ENCODE measurements around the gene XCL1.
A peak's percentile ranks its signal among the peaks of the same experiment; 100 is the strongest.
"Not testable (repeated sequence)": the region's sequence is repeated elsewhere in the genome, so short reads cannot be mapped to it uniquely, and the experiment has no call there.

Gene XCL1

GRCh38 chr1:168576245-168576688 is at the start of gene XCL1:
Gene XCL1 (plus strand): TSS chr1:168576605. CDS start chr1:168576638, 33 bp downstream.
- FAIRE-seq = not testable (repeated sequence)

GRCh38 chr1:168529518-168529917 is 46.9 kb upstream of the XCL1 start:
- FAIRE-seq = no peak
- no peak for TF ChIP-seq CTCF (IDR thresholded peaks at IDR 0.05; ENCODE audit: insufficient read depth, missing control alignments)
- DNase-seq (ENCODE audit: insufficient read length, low spot score) = no peak

More at GRCh38 chr1:168576245-168576688, at the start of gene XCL1:
- DNase-seq (ENCODE audit: insufficient read length, low spot score) = not testable (repeated sequence)

DNA sequence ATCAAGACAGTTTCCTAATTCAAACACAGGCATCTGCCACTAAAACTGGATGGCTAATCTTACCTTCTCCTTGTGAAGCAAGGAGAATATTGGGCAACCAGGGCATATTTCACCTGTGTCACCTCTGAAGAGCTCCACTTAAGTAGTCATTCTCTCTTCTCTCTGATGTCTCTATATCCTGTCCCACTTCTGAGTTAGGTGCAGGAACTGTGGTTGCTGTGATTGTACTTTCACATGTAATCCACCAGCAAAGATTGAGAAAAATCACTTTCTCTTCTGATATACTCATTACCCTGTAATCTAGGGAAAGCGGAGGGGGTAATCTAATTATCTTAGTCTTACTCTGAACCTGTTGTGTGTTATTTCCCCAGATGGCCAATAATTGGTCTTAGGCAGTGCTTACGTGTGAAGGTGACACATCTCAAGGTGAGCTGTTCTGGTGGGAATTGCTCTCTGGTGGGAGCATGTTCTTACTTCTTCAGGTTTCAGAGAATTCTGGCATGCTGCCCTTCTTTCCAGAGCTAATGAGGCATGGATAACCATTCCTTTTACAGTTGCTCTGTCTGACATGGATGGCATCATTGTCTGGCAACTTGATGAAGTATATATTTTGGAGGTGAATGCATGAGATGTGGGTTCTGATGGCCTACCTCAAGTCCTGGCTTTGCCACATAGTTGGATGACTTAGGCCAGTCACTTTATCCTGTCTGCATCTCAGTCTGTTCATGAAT is 44.6 kb upstream of the XCL1 start:
- FAIRE-seq (peak; percentile 44), DNase-seq (ENCODE audit: insufficient read length, low spot score) (no peak)
- TF ChIP-seq CTCF (IDR thresholded peaks at IDR 0.05; ENCODE audit: insufficient read depth, missing control alignments) = no peak

GRCh38 chr1:168535536-168535935 is 40.9 kb upstream of the XCL1 start:
- FAIRE-seq (peak; percentile 75), DNase-seq (ENCODE audit: insufficient read length, low spot score) (no peak)
- no peak for TF ChIP-seq CTCF (IDR thresholded peaks at IDR 0.05; ENCODE audit: insufficient read depth, missing control alignments)

DNA sequence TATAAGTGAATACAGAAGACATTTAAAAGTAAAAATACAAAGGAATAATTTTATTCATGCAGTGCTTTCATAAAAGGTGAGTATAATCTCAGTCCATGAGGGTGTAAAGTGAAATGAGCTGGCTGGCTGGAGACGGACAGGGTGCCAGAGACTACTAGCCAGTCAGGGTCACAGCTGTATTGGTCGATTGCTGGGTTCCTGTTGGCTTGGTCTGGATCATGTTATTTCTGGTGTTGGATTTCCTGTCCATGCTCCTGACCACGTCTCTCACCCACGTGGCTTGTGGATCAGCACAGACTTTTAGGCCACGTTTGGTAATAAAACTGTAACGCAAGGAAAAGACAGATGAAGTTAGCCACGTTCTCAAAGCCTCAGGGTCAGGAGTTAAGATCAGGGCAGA is 35.6 kb upstream of the XCL1 start:
- FAIRE-seq; DNase-seq (ENCODE audit: insufficient read length, low spot score): not testable (repeated sequence)

DNA sequence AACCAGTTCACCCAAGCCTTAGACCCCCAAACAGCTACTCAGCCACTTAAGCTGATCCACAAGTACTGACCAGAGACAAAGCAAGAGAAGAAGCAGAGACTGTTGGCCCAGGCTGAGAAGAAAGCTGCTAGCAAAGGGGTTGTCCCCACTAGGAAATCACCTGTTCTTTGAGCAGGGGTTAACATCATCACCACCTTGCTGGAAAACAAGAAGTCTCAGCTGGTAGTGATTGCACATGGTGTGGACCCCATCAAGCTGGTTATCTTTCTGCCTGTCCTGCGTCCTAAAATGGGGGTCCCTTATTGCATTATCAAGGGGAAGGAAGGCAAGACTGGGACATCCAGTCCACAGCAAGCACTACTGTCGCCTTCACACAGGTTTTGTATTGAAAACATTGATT is 33.4 kb upstream of the XCL1 start:
- FAIRE-seq; DNase-seq (ENCODE audit: insufficient read length, low spot score): not testable (repeated sequence)

DNA sequence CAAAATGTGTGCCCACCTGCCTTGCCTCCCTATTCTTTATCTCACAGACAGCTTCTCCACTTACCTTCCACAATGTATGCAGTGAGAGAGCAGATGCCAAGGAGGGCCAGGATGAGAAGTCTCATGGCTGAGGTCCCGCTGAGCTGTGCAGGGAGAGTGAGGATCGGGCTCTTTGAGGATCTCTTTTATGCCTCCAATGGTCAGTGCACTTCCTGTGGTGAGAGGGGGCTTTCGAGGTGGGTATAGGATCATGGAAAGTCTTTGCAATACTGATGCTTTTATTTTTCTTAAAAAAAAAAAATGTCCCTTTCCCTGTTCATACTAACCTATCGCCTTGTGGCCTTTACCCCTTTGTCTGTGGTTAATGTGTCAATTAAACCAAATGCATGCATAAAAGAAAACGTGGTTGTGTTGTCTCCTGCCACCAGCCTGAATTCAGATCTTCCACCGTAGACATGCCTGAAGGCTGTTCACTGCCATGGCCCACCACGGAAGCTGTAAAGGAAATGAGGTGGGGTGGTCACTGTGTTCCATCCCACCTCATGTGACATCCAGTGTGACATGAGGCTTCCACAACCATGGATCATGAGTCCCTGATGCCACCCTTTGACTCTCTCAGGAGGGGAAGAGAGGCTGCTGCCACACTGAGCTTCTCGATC is 32.4 kb upstream of the XCL1 start, which contains the start of gene XCL2:
XCL2 (minus strand) TSS at position 158 of the 659 bp plus-strand sequence; CDS start at position 125, 33 bp downstream.
- not testable (repeated sequence) for FAIRE-seq; DNase-seq (ENCODE audit: insufficient read length, low spot score)

DNA sequence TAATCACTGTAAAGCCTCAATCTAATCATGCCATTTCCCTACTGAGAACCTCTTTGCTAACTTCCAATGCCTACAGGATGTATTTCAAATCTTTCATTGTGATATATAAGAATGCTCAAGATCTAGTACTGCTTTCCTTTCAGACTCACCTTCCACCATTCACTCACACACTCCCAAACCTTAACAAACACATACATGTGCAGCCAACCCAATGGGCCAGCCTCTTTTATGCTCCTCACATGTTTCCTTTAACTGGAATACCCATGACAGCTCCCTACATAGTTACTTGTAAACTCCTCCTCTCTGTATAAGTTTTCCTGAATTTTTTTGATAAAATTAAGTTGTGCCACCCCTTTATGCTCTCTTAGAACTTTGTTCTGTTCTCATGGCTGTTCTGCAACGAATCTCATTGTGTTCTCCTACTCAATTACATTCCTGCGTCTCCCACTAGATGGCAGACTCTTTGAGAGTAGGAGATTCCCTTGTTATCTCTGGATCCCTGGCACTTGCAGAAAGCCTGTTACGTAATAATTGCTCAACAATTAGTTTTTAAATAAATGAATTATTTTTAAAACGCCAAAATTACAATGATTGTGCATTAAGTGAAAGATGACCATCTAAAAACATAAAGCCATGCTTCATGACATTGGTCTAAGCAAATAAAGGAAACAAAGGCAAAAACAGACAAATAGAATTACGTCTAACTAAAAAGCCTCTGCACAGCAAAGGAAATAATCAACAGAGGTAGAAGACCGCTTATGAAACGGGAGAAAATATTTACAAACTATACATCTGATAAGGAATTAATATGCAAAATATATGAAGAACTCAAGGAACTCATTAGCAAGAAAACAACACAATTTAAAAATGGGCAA is 30.5 kb upstream of the XCL1 start:
- peak; percentile 66 for TF ChIP-seq CTCF (IDR thresholded peaks at IDR 0.05; ENCODE audit: insufficient read depth, missing control alignments)
- FAIRE-seq = peak; percentile 88
- DNase-seq (ENCODE audit: insufficient read length, low spot score) = not testable (repeated sequence)

GRCh38 chr1:168546553-168546895 is 29.9 kb upstream of the XCL1 start:
- FAIRE-seq; DNase-seq (ENCODE audit: insufficient read length, low spot score): not testable (repeated sequence)
